Right ventricle myocardium inferior (tissue), 1 donor: Measurements from ENCODE around the gene FOXN1. TPM values are rescaled to one million over a fixed set of nuclear protein-coding genes. Genes with fewer than 3 reads are reported as not detected.

Source experiments
- ATAC-seq: fragments of 200-7000 bp; cut with Tn5 transposase; one replicate; pipeline ENCODE4 v1.9.1; 2020; ENCODE audit warnings: mild to moderate bottlenecking, moderate library complexity
- DNase-seq: peaks from one replicate; pipeline ENCODE4 v3.0.0; 2021; ENCODE audit errors: missing footprints
- intact Hi-C: fragments of 100-400 bp; cut with DNase I; formaldehyde crosslinking; loops from one replicate; pipeline ENCODE4 v1.11.0; 2022
- total RNA-seq: library from RNA; stranded (reverse); fragmentation: NEBNext Ultra II Directional; extraction: Animal tissue kit (Norgen Biotek cat#: 25700); gene quantifications from one replicate; pipeline ENCODE4 v1.2.1, GENCODE V29; 2021
- donor health status: DM: no; HTN: yes; CAD: no; lungs with severe emphysema.

FOXN1 gene
- total RNA-seq, 1 donor from 2014 or later: not detected

- DNase-seq (no peak), ATAC-seq (no peak)
- intact Hi-C loops: no loop called here
These were observed 30.8 kb upstream of the FOXN1 start for GRCh38 chr17:28475151-28475900.

GRCh38 chr17:28476076-28476865 lies 29.9 kb upstream of the FOXN1 start:
- intact Hi-C loops: no loop called here
- DNase-seq (no peak), ATAC-seq (no peak)

- ATAC-seq (no peak), DNase-seq (no peak)
- intact Hi-C loops: no loop called here
These were observed 28.2 kb upstream of the FOXN1 start for GRCh38 chr17:28477928-28478327.

- intact Hi-C loops: no loop called here
- ATAC-seq (no peak), DNase-seq (no peak)
These were observed 27.2 kb upstream of the FOXN1 start for GRCh38 chr17:28478712-28479615.

GRCh38 chr17:28480278-28480677 lies 25.9 kb upstream of the FOXN1 start:
- DNase-seq (no peak), ATAC-seq (no peak)
- intact Hi-C loops: no loop called here

GRCh38 chr17:28480799-28481571 lies 25.2 kb upstream of the FOXN1 start:
- intact Hi-C loops: no loop called here
- ATAC-seq (no peak), DNase-seq (no peak)

- intact Hi-C loops: no loop called here
- no peak for ATAC-seq
- no peak for DNase-seq
These were observed 23.5 kb upstream of the FOXN1 start for GRCh38 chr17:28482551-28483199.

- no peak for DNase-seq
- ATAC-seq: no peak
- intact Hi-C loops: no loop called here
These were observed 21.9 kb upstream of the FOXN1 start for GRCh38 chr17:28484296-28484695.

- intact Hi-C loops: no loop called here
- no peak for ATAC-seq
- no peak for DNase-seq
These were observed 21.1 kb upstream of the FOXN1 start for GRCh38 chr17:28485049-28485448.

- DNase-seq (no peak), ATAC-seq (no peak)
- intact Hi-C loops: no loop called here
These were observed 18.1 kb upstream of the FOXN1 start for GRCh38 chr17:28487881-28488532.

- intact Hi-C loops: no loop called here
- DNase-seq (no peak), ATAC-seq (no peak)
These were observed 17.4 kb upstream of the FOXN1 start for GRCh38 chr17:28488533-28489276.

- intact Hi-C loops: loop anchor here (5.0 kb wide), 1 partner anchor 46 kb away; no protein-coding TSS in a partner anchor
- ATAC-seq: no peak
- no peak for DNase-seq
These were observed 14.9 kb upstream of the FOXN1 start for GRCh38 chr17:28491286-28491685.

- ATAC-seq (no peak), DNase-seq (no peak)
- intact Hi-C loops: loop anchor here (5.0 kb wide), 1 partner anchor 45 kb away; no protein-coding TSS in a partner anchor
These were observed 14.3 kb upstream of the FOXN1 start for GRCh38 chr17:28491860-28492259.

- no peak for DNase-seq
- intact Hi-C loops: loop anchor here (5.0 kb wide), 1 partner anchor 45 kb away; no protein-coding TSS in a partner anchor
- ATAC-seq: no peak
These were observed 13.5 kb upstream of the FOXN1 start for GRCh38 chr17:28492352-28493310.

- no peak for ATAC-seq
- intact Hi-C loops: loop anchor here (5.0 kb wide), 1 partner anchor 44 kb away; no protein-coding TSS in a partner anchor
- no peak for DNase-seq
These were observed 12.7 kb upstream of the FOXN1 start for GRCh38 chr17:28493460-28493859.
